GM18508 (cell line): ENCODE measurements around the gene CHI3L1.

ENCODE experiments used
- ATAC-seq: cut with Tn5 transposase; IDR thresholded peaks from one replicate; pipeline ENCODE4 v1.9.1; 2021; ENCODE audit warnings: moderate number of reproducible peaks; ENCODE audit not compliant: insufficient read depth, unreplicated experiment

CHI3L1 gene

GRCh38 chr1:203153989-203154821 is 32.3 kb downstream of the CHI3L1 start:
- ATAC-seq = no peak

DNA sequence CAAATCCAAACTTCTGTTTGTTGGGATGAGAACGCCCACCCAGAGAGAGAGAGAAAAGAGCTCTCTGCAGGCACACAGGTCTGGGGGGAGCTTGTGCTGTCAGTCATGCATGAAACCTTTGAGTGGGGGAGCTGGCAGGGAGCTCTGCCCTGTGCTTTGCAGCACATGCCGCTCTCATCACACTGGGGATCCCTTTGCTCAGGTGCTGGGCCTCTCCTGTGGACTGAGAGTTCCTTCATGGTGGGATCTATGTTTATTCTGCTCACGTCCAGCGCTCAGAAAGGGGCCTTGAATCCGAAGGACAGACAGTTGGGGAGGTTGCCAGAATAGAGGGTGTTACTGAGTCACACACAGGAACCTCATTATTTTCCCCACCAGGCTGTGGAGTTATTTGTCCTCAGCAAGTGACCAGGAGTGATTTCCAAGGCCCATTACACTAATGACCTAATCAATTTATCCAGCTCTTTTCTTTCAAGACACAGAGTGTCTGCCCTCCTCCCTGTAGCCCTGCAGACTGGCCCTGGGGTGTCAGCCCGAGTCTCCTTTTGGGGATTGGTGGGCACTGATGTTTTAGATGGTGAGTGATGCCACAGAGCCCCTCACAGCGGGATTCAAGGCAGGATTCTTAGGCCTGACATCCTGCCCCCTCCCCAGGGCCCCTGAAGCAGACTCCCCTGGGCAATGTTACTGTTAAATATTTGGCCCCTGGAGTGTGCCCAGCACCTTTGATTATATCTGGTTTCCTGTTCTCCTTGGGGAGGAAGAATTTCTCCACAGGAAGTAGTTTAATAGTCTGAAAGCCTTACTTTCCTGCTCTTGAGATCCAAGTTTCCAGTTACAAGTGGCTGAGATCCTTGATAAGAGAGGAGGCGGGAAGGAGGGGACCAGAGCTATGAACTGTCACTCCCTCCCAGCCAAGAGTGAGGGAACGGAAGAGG is 33.2 kb downstream of the CHI3L1 start:
- no peak for ATAC-seq

- ATAC-seq = no peak
Observed at GRCh38 chr1:203152158-203153034, 34.1 kb downstream of the CHI3L1 start.

DNA sequence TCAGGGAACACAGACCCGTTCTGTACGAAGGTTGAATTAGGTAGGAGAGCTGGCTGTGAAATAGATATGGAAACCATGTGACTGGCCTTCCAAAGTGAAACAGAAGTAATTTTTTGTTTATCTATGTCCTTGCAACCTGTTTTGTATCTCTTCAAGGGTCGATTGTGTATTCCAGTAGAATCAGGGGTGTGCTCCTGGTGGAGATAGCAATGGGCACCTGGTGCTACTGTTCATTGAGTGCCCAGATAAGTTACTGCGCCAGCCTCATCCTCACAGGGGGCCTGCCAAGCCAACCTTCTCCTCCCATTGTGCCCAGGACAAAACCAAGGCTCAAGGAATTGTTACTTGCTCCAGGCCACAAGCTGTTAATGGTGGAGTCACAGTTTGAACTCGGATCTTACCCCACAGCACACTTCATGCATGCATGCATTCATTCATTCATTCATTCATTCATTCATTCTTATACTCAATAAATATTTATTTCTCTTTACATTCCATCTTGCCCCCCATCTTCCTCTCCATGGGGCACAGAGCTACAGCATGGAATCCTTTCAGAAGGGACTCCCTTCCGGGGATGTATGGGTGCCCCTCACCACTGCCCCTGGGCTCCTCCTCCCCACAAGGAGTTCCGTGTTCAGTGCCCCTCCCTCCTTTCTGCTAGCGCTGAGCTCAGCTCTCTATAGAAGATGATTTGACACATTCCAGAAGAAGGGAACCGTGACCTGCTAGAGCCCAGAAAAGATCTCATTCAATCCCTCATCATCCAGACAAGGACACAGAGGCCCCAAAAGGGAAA is 34.9 kb downstream of the CHI3L1 start:
- no peak for ATAC-seq

DNA sequence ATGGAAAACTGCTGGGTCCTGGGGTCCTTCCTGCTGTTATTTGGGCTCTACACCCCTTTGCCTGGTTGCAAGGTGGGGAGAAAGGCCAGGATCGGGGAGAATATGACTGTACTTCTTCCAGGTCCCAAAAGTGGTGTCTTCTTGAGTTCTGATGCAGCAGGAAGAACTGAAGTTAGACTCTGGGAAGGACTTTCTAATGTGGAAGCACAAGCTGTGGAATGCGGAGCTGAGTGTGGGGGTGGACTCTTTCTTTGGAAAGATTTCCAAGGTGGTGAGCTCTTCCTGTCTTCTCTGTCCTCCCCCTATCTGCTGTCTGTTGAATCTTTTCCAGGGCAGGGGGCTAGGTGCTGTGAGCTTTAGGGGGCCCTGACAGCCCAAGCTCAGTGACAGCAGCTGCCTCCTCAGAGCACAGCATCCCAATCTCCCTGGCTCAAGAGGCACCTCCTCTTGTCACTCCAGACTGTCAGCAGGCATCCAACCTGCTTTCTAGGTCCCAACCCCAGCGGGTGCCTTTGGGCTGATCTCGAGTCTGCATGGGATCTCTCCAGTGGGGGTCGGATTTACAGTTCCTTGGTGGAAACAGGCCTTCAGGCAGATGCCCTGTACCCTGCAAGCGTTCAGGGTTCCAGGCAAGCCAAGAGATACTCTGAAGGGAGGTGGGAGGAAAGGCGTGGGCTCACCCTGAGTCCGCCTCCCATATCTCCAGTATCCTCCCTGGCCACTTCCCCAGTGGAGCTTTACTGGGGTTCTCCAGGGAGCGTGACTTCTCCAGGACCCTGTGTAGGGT is 35.8 kb downstream of the CHI3L1 start:
- ATAC-seq = no peak

GRCh38 chr1:203149188-203149840 is 37.2 kb downstream of the CHI3L1 start:
- no peak for ATAC-seq

GRCh38 chr1:203148579-203148978 is 37.9 kb downstream of the CHI3L1 start:
- no peak for ATAC-seq

DNA sequence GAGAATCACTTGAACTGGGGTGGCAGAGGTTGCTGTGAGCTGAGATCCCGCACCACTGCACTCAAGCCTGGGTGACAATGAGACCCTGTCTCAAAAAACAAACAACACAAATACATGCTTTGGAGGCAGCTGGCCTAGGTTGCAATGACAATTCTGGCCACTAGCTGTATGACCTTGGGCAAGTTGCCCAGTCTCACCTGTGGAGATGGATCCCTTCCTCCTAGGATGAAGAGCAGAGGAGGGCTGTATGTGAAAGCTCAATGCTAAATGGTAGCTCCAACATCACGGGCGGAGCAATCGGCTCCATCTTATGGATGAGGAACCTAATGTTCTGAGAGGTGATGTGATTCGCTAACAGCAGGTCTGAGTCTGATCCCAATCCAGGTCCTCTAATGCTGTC is 38.4 kb downstream of the CHI3L1 start:
- no peak for ATAC-seq

DNA sequence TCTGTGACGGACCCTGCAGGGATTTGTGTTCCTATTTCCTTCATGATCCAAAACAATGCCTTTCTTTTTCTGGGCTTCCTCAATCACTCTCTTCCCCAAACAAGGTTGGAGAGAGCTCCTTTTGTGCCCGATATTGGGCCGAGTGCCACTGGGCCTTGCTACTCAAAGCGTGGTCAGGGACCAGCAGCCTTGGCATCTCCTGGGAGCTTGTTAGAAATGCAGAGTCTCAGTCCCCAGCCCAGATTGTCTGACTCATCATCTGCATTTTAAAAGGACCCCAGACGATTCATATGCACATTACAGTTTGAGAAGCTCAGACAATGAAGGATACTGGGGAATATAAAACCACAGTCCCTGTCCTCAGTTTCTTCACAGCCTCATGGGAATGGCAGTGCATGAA is 39.1 kb downstream of the CHI3L1 start:
- ATAC-seq = no peak

DNA sequence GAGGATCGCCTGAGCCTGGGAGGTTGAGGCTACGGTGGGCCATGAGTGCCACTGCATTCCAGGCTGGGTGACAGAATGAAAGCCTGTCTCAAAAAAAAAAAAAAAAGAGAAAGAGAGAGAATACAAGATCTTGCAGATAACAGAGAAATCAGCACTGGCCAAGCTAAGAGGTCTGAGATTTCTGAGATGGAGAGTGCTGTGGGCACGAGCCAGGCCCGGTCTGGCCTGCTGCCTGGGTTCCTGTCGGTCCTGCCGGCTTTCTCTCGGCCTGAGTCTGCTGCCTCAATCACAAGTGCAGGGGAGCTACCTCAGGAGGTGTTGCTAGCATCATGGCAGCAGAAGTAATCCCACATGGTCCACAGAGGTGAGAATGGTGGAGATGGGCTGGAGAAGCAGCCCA is 40.0 kb downstream of the CHI3L1 start:
- no peak for ATAC-seq

DNA sequence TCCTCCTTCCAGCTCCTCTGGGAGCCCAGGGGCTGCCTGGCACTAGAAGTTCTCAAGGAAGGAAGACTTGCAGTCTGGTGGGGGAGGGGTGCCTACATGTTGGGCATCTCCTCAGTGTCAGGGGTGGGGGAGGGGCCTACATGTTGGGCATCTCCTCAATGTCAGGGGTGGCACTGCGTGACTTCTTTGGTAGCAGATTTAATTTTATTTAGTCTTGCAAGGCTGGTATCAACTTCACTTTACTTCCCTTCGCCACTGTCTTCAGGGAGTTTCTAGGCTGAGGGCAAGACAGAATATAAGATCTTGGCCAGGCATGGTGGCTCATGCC is 40.5 kb downstream of the CHI3L1 start:
- ATAC-seq = no peak

DNA sequence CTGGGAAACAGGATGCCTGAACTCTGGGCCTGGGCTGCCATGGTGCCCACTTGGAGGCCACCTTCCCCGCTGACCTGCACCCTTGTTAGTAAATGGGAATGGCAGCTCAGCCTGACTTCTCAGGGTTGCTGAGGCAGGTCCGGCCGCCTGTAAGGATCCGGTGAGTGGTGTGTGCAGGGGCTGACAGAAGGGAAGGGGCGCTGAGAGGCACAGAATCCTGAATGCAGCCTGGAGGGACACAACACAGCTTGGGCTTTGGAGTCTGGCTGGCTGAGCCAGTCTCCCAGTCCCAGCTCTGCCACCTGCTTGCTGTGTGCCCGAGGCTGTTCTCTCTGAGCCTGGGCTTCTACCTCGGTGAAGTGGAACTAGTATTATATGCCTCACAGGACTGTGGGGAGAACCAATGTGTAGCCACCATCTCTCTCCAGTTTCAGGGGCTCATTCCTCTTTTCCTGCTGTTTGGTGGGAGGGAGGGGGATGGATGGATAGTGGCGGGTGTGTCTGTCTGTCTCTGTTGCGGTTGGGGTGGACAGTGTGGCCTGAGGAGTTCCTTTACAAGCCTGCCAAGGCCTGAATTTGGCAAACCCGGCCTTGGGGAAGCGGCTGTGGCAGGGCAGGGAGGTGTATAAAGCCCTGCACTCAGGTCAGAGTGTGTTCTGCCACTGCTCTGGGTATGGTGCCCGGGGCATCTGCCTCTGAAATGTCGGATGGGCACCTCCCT is 41.0 kb downstream of the CHI3L1 start:
- no peak for ATAC-seq

DNA sequence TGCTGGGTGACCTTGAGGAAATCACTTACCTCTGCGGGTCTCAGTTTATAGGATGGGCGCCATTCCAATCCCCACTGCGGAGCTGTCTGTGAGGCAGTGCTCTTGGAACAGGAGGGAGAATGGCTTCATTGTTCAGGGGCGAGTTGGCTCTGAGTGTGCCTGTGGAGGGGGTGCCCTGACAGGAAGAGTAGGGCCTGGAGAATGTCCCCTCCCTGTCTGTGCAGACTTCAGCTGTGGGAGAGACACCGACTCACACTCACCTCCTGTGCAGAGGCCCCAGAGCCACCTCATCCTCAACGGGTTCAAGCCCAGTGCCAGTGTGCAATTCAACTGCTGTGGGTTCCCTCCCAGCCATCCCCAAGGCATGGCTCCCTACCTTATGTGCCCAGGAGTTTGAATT is 41.8 kb downstream of the CHI3L1 start:
- no peak for ATAC-seq

DNA sequence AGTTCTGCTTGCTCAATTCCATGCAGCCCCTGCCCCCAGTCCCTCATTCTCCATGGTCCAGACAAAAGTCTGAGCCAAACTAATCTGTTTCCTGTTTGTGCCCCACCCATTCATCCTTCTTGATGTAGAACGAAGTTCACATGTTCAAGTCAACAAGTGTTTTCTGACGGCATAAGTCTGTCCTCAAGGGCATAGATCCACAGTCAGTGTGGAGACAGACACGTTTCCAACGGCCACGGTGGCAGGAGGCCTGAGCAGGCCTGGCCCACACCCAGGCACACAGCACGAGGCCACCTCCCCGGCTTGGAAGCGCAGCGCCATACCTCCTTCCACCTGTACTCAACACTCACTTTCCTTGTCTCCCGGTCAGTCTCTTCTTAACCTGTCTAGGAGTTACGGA is 42.9 kb downstream of the CHI3L1 start:
- no peak for ATAC-seq

DNA sequence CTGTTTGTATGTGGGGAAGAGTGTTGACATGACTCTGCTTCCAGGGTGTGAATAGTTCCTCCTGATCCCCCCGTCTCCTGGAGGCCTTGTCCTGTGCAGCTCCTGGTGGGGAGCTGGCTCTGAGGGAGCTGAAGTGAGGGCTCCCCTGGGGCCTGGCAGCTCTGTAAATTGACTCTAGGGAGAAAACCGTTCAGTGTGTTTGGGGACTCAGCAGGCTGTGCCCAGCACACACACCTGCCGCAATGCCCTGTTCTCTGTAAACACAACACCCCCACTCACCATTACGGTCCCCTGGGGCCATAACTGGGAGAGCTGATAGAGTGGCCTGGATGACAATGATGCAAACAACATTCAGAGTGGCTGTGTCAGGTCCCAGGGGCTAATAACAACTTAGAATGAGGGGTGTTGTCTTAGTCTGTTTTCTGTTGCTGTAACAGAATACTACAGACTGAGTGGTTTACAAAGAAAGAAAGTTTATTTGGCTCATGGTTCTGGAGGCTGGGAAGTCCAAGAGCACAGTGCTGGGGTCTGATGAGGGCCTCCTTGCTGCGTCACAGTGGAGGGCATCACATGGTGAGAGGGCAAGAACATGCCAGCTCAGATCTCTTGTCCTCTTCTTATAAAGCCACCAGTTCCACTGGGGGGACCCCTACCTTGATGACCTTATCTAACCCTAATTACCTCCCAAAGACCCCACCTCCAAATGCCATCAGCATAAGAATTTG is 43.7 kb downstream of the CHI3L1 start:
- ATAC-seq = no peak

GRCh38 chr1:203142124-203142523 is 44.4 kb downstream of the CHI3L1 start:
- no peak for ATAC-seq
